Measurements from ENCODE around the gene DNAH11.

DNAH11 gene

DNA sequence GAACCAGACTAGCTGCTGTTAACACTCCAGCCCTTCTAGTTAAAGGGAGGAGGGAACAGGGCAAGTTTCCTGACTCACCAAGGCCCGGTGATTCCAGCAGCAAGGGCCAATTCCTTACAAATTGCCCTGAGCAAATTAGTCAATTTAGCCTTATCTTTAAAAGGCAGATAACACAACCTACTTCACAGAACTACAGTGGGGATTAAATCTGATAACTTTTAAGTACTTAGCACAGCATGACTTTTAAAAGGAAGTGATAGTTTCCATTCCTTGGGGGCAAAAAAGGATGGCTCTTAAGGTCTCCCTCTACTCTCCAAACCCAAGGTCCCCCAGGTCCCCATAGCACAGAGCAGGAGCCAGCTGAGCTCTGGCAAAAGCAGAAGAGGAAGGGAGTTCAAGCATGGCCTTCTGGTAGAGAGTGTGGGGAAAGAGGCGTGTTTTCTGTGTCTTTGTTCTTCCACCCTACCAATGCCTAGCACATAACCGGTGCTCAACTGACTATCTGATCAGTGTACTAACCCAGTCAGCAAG is 398.8 kb downstream of the DNAH11 start:
- DNase-seq (ENCODE audit: low read depth in 1 of 2, low spot score in 1 of 2), result peak in 1 of 2 experiments; percentile 80

DNA sequence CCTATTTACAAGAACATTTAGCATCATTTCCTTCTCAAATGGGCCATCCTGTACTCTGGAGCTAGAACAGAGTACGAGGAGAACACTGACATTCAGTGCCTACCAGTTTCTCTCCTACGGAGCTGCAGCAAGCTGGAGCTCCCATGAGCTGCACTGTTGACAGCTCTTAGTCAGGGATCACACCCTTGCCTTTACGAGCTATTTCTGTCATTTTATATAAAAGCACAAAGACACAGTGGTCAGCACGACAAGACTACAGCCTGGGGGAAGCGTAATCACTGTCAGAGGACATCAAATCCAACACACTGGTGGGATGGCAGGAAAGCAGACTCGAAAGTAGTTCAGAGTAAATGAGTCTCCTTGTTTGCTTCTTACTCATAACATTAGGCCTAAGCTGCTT is 400.1 kb downstream of the DNAH11 start:
- TF ChIP-seq, protein P1, sequence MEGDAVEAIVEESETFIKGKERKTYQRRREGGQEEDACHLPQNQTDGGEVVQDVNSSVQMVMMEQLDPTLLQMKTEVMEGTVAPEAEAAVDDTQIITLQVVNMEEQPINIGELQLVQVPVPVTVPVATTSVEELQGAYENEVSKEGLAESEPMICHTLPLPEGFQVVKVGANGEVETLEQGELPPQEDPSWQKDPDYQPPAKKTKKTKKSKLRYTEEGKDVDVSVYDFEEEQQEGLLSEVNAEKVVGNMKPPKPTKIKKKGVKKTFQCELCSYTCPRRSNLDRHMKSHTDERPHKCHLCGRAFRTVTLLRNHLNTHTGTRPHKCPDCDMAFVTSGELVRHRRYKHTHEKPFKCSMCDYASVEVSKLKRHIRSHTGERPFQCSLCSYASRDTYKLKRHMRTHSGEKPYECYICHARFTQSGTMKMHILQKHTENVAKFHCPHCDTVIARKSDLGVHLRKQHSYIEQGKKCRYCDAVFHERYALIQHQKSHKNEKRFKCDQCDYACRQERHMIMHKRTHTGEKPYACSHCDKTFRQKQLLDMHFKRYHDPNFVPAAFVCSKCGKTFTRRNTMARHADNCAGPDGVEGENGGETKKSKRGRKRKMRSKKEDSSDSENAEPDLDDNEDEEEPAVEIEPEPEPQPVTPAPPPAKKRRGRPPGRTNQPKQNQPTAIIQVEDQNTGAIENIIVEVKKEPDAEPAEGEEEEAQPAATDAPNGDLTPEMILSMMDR (IDR thresholded peaks at IDR 0.05; ENCODE audit: insufficient read depth, low read length), result no peak
- no peak for TF ChIP-seq REST (IDR thresholded peaks at IDR 0.05; ENCODE audit: insufficient replicate concordance, low read depth)
- TF ChIP-seq POLR2AphosphoS5 (IDR thresholded peaks at IDR 0.05; ENCODE audit: low read depth), result no peak
- no peak for TF ChIP-seq SPI1 (IDR thresholded peaks at IDR 0.05; ENCODE audit: borderline replicate concordance, low read depth)
- no peak for TF ChIP-seq GABPA (IDR thresholded peaks at IDR 0.05; ENCODE audit: low read depth)
- no peak overlapping the region for H3K27ac ChIP-seq (replicated peaks)
- no peaks in the 10 kb centered on the region for H3K27me3 ChIP-seq (ENCODE audit: insufficient read depth, poor library complexity, severe bottlenecking)
- DNase-seq (ENCODE audit: low read depth in 1 of 2, low spot score in 1 of 2), result no peak
- no peak overlapping the region for H3K4me3 ChIP-seq (replicated peaks; ENCODE audit: insufficient read depth, low read length)

More for the DNA sequence above, 398.8 kb downstream of the DNAH11 start:
- H3K4me3 ChIP-seq (replicated peaks; ENCODE audit: insufficient read depth, low read length), result no peak overlapping the region
- TF ChIP-seq SPI1 (IDR thresholded peaks at IDR 0.05; ENCODE audit: borderline replicate concordance, low read depth) (peak; percentile 91), POLR2AphosphoS5 (IDR thresholded peaks at IDR 0.05; ENCODE audit: low read depth) (0 out of 2 replicates have a peak, but pooled peaks have one; percentile 20)
- TF ChIP-seq, protein P1 (IDR thresholded peaks at IDR 0.05; ENCODE audit: insufficient read depth, low read length), result no peak
- no peaks in the 10 kb centered on the region for H3K27me3 ChIP-seq (ENCODE audit: insufficient read depth, poor library complexity, severe bottlenecking)
- peak overlapping the region; percentile 22; the same call in 1 of the 2 replicates for H3K27ac ChIP-seq (replicated peaks)

DNA sequence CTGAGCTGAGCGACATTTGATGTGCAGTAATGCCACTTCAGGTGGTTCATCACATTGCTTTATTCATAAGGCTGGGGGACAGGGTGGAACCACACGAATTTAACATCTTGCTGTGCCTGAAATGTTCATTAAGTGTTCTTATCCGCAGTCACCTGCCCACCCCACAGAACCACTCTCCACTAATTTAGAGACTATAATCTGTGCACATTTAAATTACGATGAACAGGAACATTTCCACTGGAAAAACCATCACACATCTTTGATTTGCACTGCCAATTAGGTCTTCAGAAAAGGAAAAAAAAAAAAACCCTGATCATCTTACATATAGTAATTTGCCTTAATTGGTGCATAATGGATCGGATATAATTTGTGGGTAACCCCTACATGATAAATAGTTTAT is 400.6 kb downstream of the DNAH11 start:
- Histone ChIP-seq H3K4me3 (replicated peaks; ENCODE audit: insufficient read depth, low read length) (no peak overlapping the region), H3K27ac (replicated peaks) (no peak overlapping the region), H3K27me3 (ENCODE audit: insufficient read depth, poor library complexity, severe bottlenecking) (no peaks in the 10 kb centered on the region)
- DNase-seq (ENCODE audit: low read depth in 1 of 2, low spot score in 1 of 2), result no peak
- TF ChIP-seq GABPA (IDR thresholded peaks at IDR 0.05; ENCODE audit: low read depth) (no peak), SPI1 (IDR thresholded peaks at IDR 0.05; ENCODE audit: borderline replicate concordance, low read depth) (no peak)
- TF ChIP-seq, protein P1 (IDR thresholded peaks at IDR 0.05; ENCODE audit: insufficient read depth, low read length), result no peak

GRCh38 chr7:21944616-21945453 is 402.0 kb downstream of the DNAH11 start:
- peak overlapping the region; percentile 75 for H3K4me3 ChIP-seq (replicated peaks; ENCODE audit: insufficient read depth, low read length)
- no peaks in the 10 kb centered on the region for H3K27me3 ChIP-seq (ENCODE audit: insufficient read depth, poor library complexity, severe bottlenecking)
- peak in 1 of 2 experiments; percentile 37 for DNase-seq (ENCODE audit: low read depth in 1 of 2, low spot score in 1 of 2)
- no peak for TF ChIP-seq SPI1 (IDR thresholded peaks at IDR 0.05; ENCODE audit: borderline replicate concordance, low read depth)
- no peak for TF ChIP-seq GABPA (IDR thresholded peaks at IDR 0.05; ENCODE audit: low read depth)
- no peak for TF ChIP-seq POLR2AphosphoS5 (IDR thresholded peaks at IDR 0.05; ENCODE audit: low read depth)
- TF ChIP-seq, protein P1 (IDR thresholded peaks at IDR 0.05; ENCODE audit: insufficient read depth, low read length), result no peak
- TF ChIP-seq REST (IDR thresholded peaks at IDR 0.05; ENCODE audit: insufficient replicate concordance, low read depth), result no peak
- peak overlapping the region; percentile 99 for H3K27ac ChIP-seq (replicated peaks)
